Erythroblast (primary cell): ENCODE data around the gene SPATA18.

Experiments
- GATA1 ChIP-seq: IDR thresholded peaks from 2 replicates; pipeline ENCODE4 v1.6.1; 2011; ENCODE audit warnings: low read depth, mild to moderate bottlenecking, control low read depth, low read length, moderate library complexity
- POLR2A ChIP-seq: IDR thresholded peaks from 2 replicates; pipeline ENCODE4 v1.6.1; 2011; ENCODE audit warnings: mild to moderate bottlenecking, low read length

DNA sequence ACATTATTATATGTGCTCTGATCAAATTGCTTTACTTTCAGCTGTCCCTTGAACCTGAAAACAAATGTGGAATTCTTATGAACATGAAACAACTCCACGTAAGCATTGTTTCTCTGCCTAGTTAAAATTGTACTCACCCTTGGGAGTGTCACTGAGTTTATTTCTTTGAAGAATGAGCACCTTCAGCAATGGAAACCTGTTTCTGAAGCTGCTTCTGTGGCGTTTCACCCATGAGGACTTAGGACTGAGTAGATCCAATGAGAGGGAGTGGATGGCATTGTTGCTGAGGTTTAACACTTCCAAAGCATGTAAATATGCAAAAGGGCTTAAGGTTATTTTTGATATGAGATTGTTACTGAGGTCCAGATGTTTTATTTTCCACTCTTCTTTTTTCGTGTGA is 34.1 kb upstream of the SPATA18 start:
- TF ChIP-seq POLR2A, result no peak
- TF ChIP-seq GATA1, result no peak
